GM12801 (cell line): ENCODE measurements around the gene UBE2L6.

Source experiments
- TF ChIP-seq, protein P1 (sequence below): IDR thresholded peaks from one replicate; pipeline ENCODE4 v1.5.1; 2011; ENCODE audit warnings: control low read depth; ENCODE audit not compliant: insufficient read length; ENCODE audit errors: extremely low read depth

UBE2L6 gene

DNA sequence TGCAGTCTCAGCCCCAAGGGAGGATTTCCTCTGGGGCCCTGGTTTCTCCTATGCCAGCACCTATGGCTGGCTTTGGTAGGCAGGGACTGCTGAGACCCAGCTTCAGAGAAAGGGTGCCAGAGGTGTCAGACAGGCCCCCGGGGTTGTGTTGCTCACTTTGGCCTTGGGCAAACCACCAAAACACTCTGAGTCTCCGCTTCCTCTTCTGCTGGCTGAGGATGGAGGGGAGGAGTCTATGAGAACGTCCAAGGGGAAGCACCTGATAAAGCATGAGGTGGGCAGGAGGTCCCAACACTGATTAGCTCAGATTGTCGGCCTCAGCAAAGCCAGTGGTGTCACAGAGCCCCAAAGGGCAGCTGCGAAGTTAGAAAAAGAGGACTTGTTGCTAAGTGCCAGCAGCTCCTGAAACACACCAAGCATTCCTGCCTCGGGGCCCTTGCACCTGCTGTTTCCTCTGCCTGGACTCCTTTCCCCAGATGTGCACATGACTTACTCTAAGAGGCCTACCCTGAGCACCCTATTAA is 19.6 kb downstream of the UBE2L6 start:
- TF ChIP-seq, protein P1, sequence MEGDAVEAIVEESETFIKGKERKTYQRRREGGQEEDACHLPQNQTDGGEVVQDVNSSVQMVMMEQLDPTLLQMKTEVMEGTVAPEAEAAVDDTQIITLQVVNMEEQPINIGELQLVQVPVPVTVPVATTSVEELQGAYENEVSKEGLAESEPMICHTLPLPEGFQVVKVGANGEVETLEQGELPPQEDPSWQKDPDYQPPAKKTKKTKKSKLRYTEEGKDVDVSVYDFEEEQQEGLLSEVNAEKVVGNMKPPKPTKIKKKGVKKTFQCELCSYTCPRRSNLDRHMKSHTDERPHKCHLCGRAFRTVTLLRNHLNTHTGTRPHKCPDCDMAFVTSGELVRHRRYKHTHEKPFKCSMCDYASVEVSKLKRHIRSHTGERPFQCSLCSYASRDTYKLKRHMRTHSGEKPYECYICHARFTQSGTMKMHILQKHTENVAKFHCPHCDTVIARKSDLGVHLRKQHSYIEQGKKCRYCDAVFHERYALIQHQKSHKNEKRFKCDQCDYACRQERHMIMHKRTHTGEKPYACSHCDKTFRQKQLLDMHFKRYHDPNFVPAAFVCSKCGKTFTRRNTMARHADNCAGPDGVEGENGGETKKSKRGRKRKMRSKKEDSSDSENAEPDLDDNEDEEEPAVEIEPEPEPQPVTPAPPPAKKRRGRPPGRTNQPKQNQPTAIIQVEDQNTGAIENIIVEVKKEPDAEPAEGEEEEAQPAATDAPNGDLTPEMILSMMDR: no peak

DNA sequence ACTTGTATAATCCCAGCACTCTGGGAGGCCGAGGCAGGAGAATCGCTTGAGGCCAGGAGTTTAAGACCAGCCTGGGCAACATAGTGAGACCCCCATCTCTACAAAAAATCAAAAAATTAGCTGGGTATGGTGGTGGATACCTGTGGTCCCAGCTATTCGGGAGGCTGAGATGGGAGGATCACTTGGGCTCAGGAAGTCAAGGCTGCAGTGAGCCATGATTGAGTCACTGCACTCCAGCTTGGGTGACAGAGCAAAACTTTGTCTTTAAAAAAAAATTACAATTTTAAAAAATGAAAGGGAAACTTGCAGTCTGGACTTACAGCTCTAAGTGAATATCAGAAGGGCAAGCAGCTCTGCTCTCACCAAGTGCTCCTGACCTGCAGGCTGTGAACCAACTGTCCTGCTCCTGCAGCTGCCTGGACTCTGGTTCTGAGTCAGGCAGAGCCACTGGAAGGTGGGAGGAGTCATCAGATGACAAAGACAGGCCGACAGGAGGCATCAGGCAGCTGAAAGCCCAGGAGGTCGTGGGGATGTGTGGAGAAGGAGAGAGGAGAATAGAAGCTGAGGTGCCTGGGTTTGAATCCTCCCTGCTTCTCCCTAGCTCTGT is 20.5 kb downstream of the UBE2L6 start:
- TF ChIP-seq, protein P1: no peak

DNA sequence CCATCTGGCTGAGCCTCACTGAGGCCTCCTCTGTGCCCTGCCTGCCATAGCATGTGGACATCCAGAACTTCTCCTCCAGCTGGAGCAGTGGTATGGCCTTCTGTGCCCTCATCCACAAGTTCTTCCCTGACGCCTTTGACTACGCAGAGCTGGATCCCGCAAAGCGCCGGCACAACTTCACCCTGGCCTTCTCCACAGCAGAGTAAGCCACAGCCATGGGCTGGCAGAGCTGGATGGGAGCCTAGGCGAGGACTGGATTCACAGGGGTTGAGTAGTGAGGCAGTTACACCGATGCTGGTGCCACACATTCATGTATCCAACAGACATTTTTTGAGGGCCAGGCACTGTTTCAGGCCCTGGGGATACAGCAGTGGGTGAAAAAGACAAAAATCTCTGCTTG is 21.0 kb downstream of the UBE2L6 start:
- TF ChIP-seq, protein P1: no peak

DNA sequence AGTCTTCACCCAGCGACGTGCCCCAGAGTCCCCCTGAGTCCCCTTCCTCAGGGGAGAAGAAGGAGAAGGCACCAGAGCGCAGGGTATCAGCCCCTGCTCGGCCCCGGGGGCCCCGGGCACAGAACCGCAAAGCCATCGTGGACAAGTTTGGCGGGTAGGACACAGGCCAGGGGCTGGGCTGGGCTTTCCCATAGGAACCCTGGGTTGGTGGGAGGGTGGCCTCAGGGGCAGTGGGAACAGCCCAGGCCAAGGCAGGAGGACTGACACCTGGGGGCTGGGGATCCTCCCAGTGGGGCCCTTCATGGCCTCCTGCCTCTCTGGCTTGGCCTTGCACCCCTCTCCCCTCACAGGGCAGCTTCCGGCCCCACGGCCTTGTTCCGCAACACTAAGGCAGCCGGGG is 21.6 kb downstream of the UBE2L6 start:
- TF ChIP-seq, protein P1: no peak

DNA sequence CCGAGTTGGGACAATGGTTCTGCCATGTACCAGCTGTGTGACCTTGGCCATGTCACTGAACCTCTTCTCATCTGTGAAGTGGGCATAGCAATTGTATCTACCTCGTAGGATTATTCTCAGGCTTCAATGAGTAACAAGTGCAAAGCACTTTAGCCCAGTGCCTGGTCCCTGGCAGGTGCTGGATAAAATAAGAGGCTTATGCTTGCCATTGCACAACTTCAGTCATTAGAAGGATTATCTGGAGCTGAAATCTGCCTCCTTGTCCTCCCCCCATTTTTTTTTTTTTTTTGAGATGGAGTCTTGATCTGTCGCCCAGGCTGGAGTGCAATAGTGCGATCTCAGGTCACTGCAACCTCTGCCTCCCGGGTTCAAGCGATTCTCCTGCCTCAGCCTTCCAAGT is 22.9 kb downstream of the UBE2L6 start:
- TF ChIP-seq, protein P1: no peak

DNA sequence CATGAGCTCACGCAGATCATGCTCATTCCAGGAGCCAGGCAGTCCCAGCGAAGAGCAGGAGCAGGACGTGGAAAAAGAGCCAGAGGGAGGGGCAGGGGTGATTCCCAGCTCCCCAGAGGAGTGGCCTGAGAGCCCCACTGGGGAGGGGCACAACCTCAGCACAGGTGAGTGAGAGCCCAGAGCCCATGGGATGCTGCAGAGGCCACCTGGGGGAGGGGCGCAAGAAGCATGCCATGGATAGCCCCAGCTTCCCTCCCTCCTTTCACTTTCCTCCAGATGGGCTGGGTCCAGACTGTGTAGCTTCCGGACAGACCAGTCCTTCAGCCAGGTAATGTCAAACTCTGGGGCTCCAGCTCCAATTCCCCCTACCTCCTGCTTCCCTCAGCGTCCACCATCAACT is 23.9 kb downstream of the UBE2L6 start:
- TF ChIP-seq, protein P1: no peak

DNA sequence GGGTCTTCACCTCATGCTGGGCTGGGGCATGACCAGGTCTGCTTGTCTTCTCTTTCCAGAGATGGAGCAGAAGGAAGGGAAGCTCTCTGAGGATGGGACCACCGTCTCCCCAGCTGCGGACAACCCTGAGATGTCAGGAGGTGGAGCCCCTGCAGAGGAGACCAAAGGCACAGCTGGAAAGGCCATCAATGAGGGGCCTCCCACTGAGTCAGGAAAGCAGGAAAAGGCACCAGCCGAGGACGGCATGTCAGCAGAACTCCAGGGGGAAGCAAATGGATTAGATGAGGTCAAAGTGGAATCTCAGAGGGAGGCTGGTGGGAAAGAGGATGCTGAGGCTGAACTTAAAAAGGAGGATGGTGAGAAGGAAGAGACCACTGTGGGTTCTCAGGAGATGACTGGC is 24.9 kb downstream of the UBE2L6 start:
- TF ChIP-seq, protein P1: no peak
